ENCODE results near the gene PSMA4. TPM values are rescaled to one million over a fixed set of nuclear protein-coding genes. Genes with fewer than 3 reads are reported as not detected.

Gene PSMA4
- total RNA-seq, 2 donors from 2014 or later, result 33.6 to 51.6 TPM

DNA sequence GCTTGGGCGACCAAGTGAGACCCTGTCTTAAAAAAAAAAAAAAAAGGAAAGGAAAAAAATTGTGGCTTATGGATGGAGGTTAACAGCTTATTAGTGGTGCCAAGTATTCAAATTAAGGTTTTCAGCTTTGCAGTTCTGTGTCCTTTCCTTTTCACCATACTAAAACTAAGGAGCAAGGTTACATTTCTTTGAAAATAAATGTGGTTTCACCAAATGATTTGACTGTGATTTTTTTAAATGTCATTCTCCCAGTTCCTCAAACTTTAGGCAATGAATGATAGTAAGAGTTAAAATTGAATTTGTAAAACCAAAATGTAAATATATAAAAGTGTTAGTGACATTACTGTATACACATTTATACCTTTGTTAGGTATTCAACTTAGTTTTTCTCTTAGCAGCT is 34.7 kb downstream of the PSMA4 start:
- H3K4me3 ChIP-seq, result no peak overlapping the region
- no peaks in the 10 kb centered on the region for H3K27me3 ChIP-seq
- DNase-seq, result no peak
- no peaks in the 10 kb centered on the region for H3K36me3 ChIP-seq (replicated peaks in 1 of 2; ENCODE audit: insufficient read depth in 1 of 2, low read depth in 2 of 2)
- 77 to 93% methylated on average over 1 of the region's 1 CpG for WGBS, 2 donors
- no peak overlapping the region for H3K27ac ChIP-seq
- no peaks in the 10 kb centered on the region for H3K4me1 ChIP-seq
- ATAC-seq, result no peak
- no peak for TF ChIP-seq POLR2A (IDR thresholded peaks at IDR 0.05)
- TF ChIP-seq, protein P1, sequence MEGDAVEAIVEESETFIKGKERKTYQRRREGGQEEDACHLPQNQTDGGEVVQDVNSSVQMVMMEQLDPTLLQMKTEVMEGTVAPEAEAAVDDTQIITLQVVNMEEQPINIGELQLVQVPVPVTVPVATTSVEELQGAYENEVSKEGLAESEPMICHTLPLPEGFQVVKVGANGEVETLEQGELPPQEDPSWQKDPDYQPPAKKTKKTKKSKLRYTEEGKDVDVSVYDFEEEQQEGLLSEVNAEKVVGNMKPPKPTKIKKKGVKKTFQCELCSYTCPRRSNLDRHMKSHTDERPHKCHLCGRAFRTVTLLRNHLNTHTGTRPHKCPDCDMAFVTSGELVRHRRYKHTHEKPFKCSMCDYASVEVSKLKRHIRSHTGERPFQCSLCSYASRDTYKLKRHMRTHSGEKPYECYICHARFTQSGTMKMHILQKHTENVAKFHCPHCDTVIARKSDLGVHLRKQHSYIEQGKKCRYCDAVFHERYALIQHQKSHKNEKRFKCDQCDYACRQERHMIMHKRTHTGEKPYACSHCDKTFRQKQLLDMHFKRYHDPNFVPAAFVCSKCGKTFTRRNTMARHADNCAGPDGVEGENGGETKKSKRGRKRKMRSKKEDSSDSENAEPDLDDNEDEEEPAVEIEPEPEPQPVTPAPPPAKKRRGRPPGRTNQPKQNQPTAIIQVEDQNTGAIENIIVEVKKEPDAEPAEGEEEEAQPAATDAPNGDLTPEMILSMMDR (IDR thresholded peaks at IDR 0.05), result no peak
- intact Hi-C loops (cut with DNase I), result no loop called here
- H3K9me3 ChIP-seq, result no peaks in the 10 kb centered on the region

DNA sequence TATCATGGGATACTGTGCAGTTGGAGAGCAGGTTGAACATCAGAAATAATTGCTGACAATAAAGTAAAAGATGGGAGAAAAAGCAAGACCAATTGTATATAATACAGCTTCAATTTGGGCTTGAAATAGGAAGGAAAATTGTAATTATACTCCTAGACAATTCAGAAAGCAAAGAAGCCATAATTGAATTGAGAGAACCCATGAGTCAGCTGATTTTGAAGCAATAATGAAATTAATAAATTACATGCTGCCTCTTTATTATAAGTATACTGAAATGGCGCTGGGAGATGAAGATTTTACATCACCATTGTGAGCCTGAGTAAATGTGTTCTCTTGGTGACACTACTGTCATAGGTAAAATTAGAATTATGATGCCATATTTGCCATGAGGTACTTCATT is 57.3 kb downstream of the PSMA4 start:
- no peaks in the 10 kb centered on the region for H3K4me1 ChIP-seq
- no peak overlapping the region for H3K4me3 ChIP-seq
- TF ChIP-seq, protein P1 (IDR thresholded peaks at IDR 0.05), result no peak
- no peak for TF ChIP-seq POLR2A (IDR thresholded peaks at IDR 0.05)
- intact Hi-C loops (cut with DNase I), result no loop called here
- peaks cover 0 to 2% of the 10 kb centered on the region in 2 donors for H3K27me3 ChIP-seq
- DNase-seq, result no peak
- no peak overlapping the region for H3K27ac ChIP-seq
- no peaks in the 10 kb centered on the region for H3K9me3 ChIP-seq
- WGBS, 2 donors, result 86 to 95% methylated on average over 1 of the region's 1 CpG
- ATAC-seq, result no peak
- H3K36me3 ChIP-seq (replicated peaks in 1 of 2; ENCODE audit: insufficient read depth in 1 of 2, low read depth in 2 of 2), result no peaks in the 10 kb centered on the region

DNA sequence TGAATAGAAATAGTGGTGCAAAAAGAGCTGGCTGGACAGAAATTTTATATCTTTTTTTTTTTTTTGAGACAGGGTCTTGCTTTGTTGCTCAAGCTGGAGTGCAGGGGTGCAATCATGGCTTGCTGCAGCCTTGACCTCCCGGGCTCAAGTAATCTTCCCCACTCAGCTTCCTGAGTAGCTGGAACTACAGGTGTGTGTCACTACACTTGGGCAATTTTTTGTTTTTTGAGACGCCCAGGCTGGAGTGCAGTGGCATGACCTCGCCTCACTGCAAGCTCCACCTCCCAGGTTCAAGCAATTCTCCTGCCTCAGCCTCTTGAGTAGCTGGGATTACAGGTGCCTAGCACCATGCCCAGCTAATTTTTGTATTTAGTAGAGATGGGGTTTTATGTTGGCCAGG is 58.1 kb downstream of the PSMA4 start:
- intact Hi-C loops (cut with DNase I), result no loop called here
- Histone ChIP-seq H3K36me3 (replicated peaks in 1 of 2; ENCODE audit: insufficient read depth in 1 of 2, low read depth in 2 of 2) (no peaks in the 10 kb centered on the region), H3K27me3 (no peaks in the 10 kb centered on the region), H3K4me1 (no peaks in the 10 kb centered on the region), H3K27ac (no peak overlapping the region), H3K9me3 (no peaks in the 10 kb centered on the region), H3K4me3 (no peak overlapping the region)
- ATAC-seq (no peak), DNase-seq (no peak)
- no peak for TF ChIP-seq POLR2A (IDR thresholded peaks at IDR 0.05)
- TF ChIP-seq, protein P1 (IDR thresholded peaks at IDR 0.05), result no peak
- WGBS, 2 donors, result 89 to 96% methylated on average over 3 of the region's 3 CpGs

DNA sequence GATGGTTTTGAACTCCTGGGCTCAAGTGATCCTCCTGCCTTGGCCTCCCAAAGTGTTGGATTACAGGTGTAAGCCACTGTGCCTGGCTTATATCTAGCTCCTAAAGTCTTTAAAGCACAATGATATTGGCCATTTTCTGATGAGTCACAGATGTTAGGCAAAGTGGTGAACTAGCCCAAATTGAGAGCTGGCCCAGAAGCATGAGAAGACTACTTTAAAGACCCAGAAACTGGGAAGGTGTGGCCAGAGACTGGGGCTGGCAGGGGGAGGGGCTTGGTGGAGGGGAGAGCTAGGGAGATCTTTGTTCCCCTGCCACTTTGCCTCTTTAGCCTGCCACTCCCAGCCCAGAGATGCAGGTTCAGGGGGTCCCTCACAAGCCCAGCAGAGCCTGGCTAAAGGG is 58.9 kb downstream of the PSMA4 start:
- Histone ChIP-seq H3K4me1 (no peaks in the 10 kb centered on the region), H3K4me3 (no peak overlapping the region), H3K36me3 (replicated peaks in 1 of 2; ENCODE audit: insufficient read depth in 1 of 2, low read depth in 2 of 2) (no peaks in the 10 kb centered on the region), H3K9me3 (no peaks in the 10 kb centered on the region), H3K27ac (no peak overlapping the region), H3K27me3 (no peaks in the 10 kb centered on the region)
- no peak for ATAC-seq
- DNase-seq, result no peak
- intact Hi-C loops (cut with DNase I), result no loop called here
- no peak for TF ChIP-seq POLR2A (IDR thresholded peaks at IDR 0.05)
- TF ChIP-seq, protein P1 (IDR thresholded peaks at IDR 0.05), result no peak

Small RNA genes lying within 50 kb of the gene (small RNA-seq; reads per million reads assigned to genes)
- gene AC067863.2, result not detected

Other genes starting within 250 kb of the PSMA4 start
- gene SKIC8, start 240.8 kb upstream of the PSMA4 start, total RNA-seq, result 10 to 100 TPM; 30.3 to 31.4 TPM
- gene CRABP1, start 200.1 kb upstream of the PSMA4 start, total RNA-seq, result 1 to 10 TPM in 1 of 2 donors, not detected in 1; 1.6 TPM
- gene IREB2, start 102.2 kb upstream of the PSMA4 start, total RNA-seq, result 10 to 100 TPM; 16.2 to 31.9 TPM
- 1 to 10 TPM; 2.6 to 8.3 TPM for gene HYKK, start 32.9 kb upstream of the PSMA4 start, total RNA-seq
- 1 to 10 TPM in 1 of 2 donors, not detected in 1; 1.6 TPM for gene CHRNA5, start 25.1 kb downstream of the PSMA4 start, total RNA-seq
- under 1 TPM in 1 of 2 donors, not detected in 1; 0.52 TPM for gene CHRNA3, start 80.6 kb downstream of the PSMA4 start, total RNA-seq
- gene CHRNB4, start 100.8 kb downstream of the PSMA4 start, total RNA-seq, result not detected

All from body of pancreas (tissue), 4 donors.